Heart left ventricle (tissue), 16 donors: ENCODE results near the gene ASB7. TPM values are rescaled to one million over a fixed set of nuclear protein-coding genes. Genes with fewer than 3 reads are reported as not detected.
"Not testable (repeated sequence)": the region's sequence is repeated elsewhere in the genome, so short reads cannot be mapped to it uniquely, and the experiment has no call there.

Source experiments
- ATAC-seq, 4 donors: fragments of 200-7000 bp; cut with Tn5 transposase; one replicate each; pipeline ENCODE4 v1.9.1; 2020 to 2022; ENCODE audit warnings: moderate library complexity in 4 of 4, mild to moderate bottlenecking in 3 of 4, moderate number of reproducible peaks in 1 of 4
- DNase-seq, 5 donors: peaks; one replicate each; pipeline ENCODE4 v3.0.0-alpha.2; 2020
- H3K27ac ChIP-seq, 12 donors: fragments of 200-600 bp; sonication (generic) in 4 of 12; one replicate each; pipeline versions ENCODE4 v1.5.0 to v1.8.0; 2016 to 2022; ENCODE audit warnings: mild to moderate bottlenecking in 2 of 12
- H3K27me3 ChIP-seq, 9 donors: fragments of 200-600 bp; sonication (generic) in 2 of 9; one replicate each; pipeline versions ENCODE4 v1.5.1 to v1.8.0; 2016 to 2022; ENCODE audit warnings: mild to moderate bottlenecking in 3 of 9
- H3K36me3 ChIP-seq, 9 donors: fragments of 200-600 bp; sonication (generic) in 2 of 9; one replicate each; pipeline versions ENCODE4 v1.5.0 to v1.8.0; 2018 to 2022; ENCODE audit warnings: mild to moderate bottlenecking in 2 of 9
- H3K4me1 ChIP-seq, 12 donors: fragments of 200-600 bp; sonication (generic) in 4 of 12; one replicate each; pipeline versions ENCODE4 v1.5.0 to v1.8.0; 2016 to 2022; ENCODE audit warnings: mild to moderate bottlenecking in 3 of 12
- H3K4me3 ChIP-seq, 12 donors: fragments of 200-600 bp; sonication (generic) in 4 of 12; one replicate each; pipeline versions ENCODE4 v1.5.0 to v1.8.0; 2017 to 2022; ENCODE audit warnings: mild to moderate bottlenecking in 9 of 12, moderate library complexity in 4 of 12
- H3K9me3 ChIP-seq, 12 donors: fragments of 200-600 bp; sonication (generic) in 4 of 12; one replicate each; pipeline versions ENCODE4 v1.5.0 to v1.8.0; 2016 to 2022; ENCODE audit warnings: mild to moderate bottlenecking in 1 of 12
- POLR2A ChIP-seq, 2 donors: fragments of 450-650 bp; IDR thresholded peaks; one replicate each; pipeline ENCODE4 v1.6.1; 2017; ENCODE audit warnings: antibody characterized with exemption in 2 of 2, mild to moderate bottlenecking in 2 of 2, moderate library complexity in 2 of 2
- WGBS, 4 donors: extraction: QIAGEN DNeasy Blood & Tissue Kit in 2 of 4; methylation state at CpG; one replicate each; pipeline versions ENCODE4 v1.1.5 to v1.1.7; 2013 to 2018; 5-methylcytosine and 5-hydroxymethylcytosine counted together
- intact Hi-C, 10 donors: fragments of 100-400 bp; cut with DNase I; formaldehyde crosslinking; loops; one replicate each; pipeline versions ENCODE4 v1.11.1 to v1.14.2; 2022
- polyA plus RNA-seq, 2 donors: library from polyadenylated mRNA; stranded (reverse); fragments of 200-250 nt; gene quantifications; one replicate each; pipeline ENCODE4 v1.2.3, GENCODE V29; 2013
- total RNA-seq, 9 donors: library from RNA; depleted of rRNA in 2 of 9; stranded (reverse); fragments of >200 nt in 2 of 9; fragmentation: NEBNext Ultra II Directional in 3 of 9; extraction: Animal tissue kit (Norgen Biotek cat#: 25700) in 3 of 9; gene quantifications; one replicate each; pipeline versions ENCODE4 v1.1.0 to v1.2.4, GENCODE V29; 2016 to 2023
- TF ChIP-seq, protein P1 (sequence below), 12 donors: fragments of 200-600 bp; sonication (generic) in 4 of 12; IDR thresholded peaks; one replicate each; pipeline versions ENCODE4 v1.5.0 to v1.8.0; 2018 to 2022; ENCODE audit warnings: antibody characterized with exemption in 12 of 12, mild to moderate bottlenecking in 5 of 12
- donor health status: ischemic (EF 13 %, LVEDD 7.1; RV severe dilation, severe dysfunction).
- donor health status: healthy with polysubstance abuse.
- donor health status: DM: no; HTN: yes; CAD: no.
- donor health status: DM: no; HTN: no; CAD: no.
- donor health status: ischemic (EF 25% LVEDD 6.9; RV normal size, moderate dysfunction).
- donor health status: ischemic (EF 25% LVEDD 5.7; RV mildly dilated, moderate dysfunction).
- donor health status: healthy.
- donor health status: DM: yes; HTN: yes; CAD: no.
- donor health status: ischemic (EF 35%, LVEDD 5.7; RV mildly dilated, moderate dysfunction).
- donor health status: nonischemic (EF 11% LVEDD 7.7; RV severe dilation, severe dysfunction).
- donor health status: DM: yes; HTN: yes; CAD: no.
- donor health status: PGD.
- donor health status: ischemic (EF 29% LVEDD 5.4; RV normal size, mild dysfunction).
- donor health status: nonischemic (EF 23%, LVEDD 6.1; RV moderate dilation, normal function).

ASB7 gene
- total and polyA plus RNA-seq, 11 donors = 2.3 to 6.9 (median 5.9) TPM

DNA sequence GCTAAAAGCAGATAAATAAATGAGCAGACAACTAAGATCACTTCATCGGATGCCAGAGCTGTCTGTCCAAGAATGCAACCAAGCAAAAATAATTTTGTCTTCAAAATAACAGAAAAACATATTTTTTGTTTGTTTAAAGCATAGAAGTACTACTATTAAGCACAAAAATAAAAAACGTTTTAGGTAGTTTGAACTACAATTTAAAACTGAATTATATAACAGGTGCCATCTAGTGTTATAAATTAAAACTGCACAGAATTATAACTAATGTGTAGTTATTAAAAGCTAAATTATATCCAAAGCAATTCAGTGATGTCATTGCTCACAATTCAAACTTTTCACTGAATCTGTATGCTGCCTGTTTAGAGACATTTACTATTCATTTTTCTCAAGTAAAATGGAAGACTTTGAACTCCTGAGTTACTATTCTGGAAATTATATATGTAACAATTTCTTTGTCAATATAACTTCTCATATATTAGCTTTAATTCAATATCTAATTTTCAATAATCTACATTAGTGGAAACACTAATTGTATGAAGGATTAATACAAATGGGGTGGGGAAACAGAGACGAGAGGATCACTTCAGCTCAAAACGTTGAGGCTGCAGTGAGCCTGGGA, 29.9 kb upstream of the ASB7 start:
- Histone ChIP-seq H3K4me3 (no peak overlapping the region), H3K27me3 (no peaks in the 10 kb centered on the region), H3K9me3 (no peaks in the 10 kb centered on the region), H3K27ac (no peak overlapping the region), H3K36me3 (peaks cover 0 to 66% (median 53%) of the 10 kb centered on the region in 9 donors), H3K4me1 (no peaks in the 10 kb centered on the region)
- intact Hi-C loops = loop anchor here in 9 of 10 donors (1.0 to 5.0 kb wide), 6 partner anchors 220 to 645 kb away; no protein-coding TSS in a partner anchor
- 65 to 70% (median 67%) methylated on average over 4 of the region's 4 CpGs for WGBS, 4 donors
- ATAC-seq (no peak), DNase-seq (no peak)
- TF ChIP-seq, protein P1, sequence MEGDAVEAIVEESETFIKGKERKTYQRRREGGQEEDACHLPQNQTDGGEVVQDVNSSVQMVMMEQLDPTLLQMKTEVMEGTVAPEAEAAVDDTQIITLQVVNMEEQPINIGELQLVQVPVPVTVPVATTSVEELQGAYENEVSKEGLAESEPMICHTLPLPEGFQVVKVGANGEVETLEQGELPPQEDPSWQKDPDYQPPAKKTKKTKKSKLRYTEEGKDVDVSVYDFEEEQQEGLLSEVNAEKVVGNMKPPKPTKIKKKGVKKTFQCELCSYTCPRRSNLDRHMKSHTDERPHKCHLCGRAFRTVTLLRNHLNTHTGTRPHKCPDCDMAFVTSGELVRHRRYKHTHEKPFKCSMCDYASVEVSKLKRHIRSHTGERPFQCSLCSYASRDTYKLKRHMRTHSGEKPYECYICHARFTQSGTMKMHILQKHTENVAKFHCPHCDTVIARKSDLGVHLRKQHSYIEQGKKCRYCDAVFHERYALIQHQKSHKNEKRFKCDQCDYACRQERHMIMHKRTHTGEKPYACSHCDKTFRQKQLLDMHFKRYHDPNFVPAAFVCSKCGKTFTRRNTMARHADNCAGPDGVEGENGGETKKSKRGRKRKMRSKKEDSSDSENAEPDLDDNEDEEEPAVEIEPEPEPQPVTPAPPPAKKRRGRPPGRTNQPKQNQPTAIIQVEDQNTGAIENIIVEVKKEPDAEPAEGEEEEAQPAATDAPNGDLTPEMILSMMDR (IDR thresholded peaks at IDR 0.05) = peak; percentile 43 to 75 (median 62)
- TF ChIP-seq POLR2A (IDR thresholded peaks at IDR 0.05) = no peak

DNA sequence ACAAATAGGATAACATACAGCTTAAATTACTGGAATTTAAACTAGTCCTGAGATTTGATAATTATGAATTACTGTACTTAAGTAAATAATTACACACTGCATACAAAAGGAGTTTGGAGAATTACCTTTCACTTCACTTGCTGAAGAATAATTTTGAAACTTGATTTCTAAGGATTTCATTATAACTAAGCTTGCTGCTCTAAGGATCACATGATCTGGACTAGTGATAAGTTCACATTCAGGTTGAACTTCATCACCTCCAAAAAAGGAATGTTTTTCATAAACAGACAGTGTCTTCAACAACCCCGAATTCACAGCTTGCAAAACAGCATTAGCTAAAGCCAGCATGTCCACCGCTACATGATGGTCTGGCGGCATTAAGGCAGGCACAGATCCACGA, 28.9 kb upstream of the ASB7 start:
- H3K36me3 ChIP-seq = peaks cover 0 to 58% (median 48%) of the 10 kb centered on the region in 9 donors
- no peak for ATAC-seq
- intact Hi-C loops = loop anchor here in 8 of 10 donors (2.0 to 5.0 kb wide), 5 partner anchors 221 to 646 kb away; no protein-coding TSS in a partner anchor
- DNase-seq = no peak
- WGBS, 4 donors = 90 to 94% (median 92%) methylated on average over 4 of the region's 4 CpGs
- H3K4me1 ChIP-seq = no peaks in the 10 kb centered on the region
- TF ChIP-seq POLR2A (IDR thresholded peaks at IDR 0.05) = no peak
- TF ChIP-seq, protein P1 (IDR thresholded peaks at IDR 0.05) = no peak
- no peaks in the 10 kb centered on the region for H3K27me3 ChIP-seq
- no peak overlapping the region for H3K4me3 ChIP-seq
- no peaks in the 10 kb centered on the region for H3K9me3 ChIP-seq
- no peak overlapping the region for H3K27ac ChIP-seq

DNA sequence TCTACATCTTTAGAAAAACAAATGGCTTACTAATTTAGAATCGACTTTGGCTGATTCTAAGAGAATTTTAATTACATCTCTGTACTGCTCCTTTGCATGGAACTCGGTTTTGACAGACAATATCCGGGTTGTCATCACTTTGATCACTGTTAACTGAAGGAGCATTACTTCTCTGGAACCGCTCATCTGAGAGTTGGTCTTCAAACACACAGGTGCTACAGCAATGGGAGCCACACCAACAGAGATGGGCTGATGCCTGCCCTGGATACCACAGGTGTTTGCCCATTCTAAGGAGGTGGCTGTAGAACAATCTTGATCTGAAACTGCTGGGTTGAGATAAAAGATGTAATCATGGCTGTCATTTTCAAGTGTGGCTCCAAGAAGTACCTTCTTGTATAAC, 22.0 kb upstream of the ASB7 start:
- no peak overlapping the region for H3K27ac ChIP-seq
- TF ChIP-seq, protein P1 (IDR thresholded peaks at IDR 0.05) = no peak
- TF ChIP-seq POLR2A (IDR thresholded peaks at IDR 0.05) = no peak
- H3K36me3 ChIP-seq = peaks cover 0 to 14% (median 0%) of the 10 kb centered on the region in 9 donors
- DNase-seq (no peak), ATAC-seq (no peak)
- peaks cover 0 to 10% (median 0%) of the 10 kb centered on the region in 12 donors for H3K4me1 ChIP-seq
- intact Hi-C loops = no loop called here
- no peak overlapping the region for H3K4me3 ChIP-seq
- 87 to 93% (median 88%) methylated on average over 4 of the region's 4 CpGs for WGBS, 4 donors
- no peaks in the 10 kb centered on the region for H3K27me3 ChIP-seq
- H3K9me3 ChIP-seq = no peaks in the 10 kb centered on the region

DNA sequence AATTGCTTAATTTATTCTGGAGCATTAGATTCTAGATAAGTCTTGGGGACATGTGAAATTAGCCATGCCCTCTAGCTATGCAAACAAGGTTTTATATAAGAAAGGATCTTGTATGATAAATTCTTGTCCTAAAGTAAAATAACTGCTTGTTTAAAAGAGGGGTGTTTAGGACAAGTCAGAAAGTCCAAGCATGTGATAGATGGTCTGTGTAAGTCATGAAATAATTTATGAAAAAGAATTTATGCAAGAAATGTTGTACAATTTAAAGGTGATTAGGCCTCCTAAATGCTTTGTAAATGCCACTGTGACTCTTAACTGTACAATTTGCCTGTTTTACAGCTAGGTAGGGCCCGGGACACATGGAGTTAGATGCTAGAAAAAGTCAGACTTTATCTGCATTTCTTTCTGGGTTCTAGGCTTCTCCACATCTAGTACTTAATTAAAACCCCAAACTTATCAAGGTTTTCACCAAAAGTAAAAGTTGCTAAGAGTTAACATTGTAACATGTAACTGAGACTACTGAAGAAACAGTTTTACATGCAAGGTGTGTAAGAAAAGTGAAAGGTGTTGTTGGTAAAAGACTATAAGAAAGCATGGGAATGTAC, 13.6 kb upstream of the ASB7 start:
- intact Hi-C loops = no loop called here

DNA sequence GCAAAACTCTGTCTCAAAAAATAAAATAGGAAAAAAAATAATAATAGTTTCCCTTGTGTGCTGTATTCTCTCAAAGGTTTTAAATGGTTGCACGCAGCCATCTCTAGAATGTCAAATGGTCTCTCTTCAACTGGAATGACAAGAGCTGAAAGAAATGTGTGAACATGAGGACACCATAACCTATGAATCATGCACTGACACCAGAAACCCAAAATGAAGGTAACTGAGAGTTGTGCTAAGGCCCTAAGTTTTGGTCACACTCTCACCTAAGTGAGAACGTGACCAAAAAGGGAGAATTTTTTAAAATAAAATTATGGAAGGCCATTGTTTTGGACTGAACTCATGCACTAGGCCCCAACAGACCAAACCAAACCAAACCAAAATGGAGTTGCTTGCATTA, 11.2 kb upstream of the ASB7 start:
- H3K27me3 ChIP-seq, H3K36me3 ChIP-seq, DNase-seq, H3K4me3 ChIP-seq, H3K27ac ChIP-seq, ATAC-seq: not testable (repeated sequence)
- H3K4me1 ChIP-seq = peaks cover 0 to 16% (median 2%) of the 10 kb centered on the region in 12 donors
- intact Hi-C loops = loop anchor here in 1 of 10 donors (10.0 kb wide), 1 partner anchor 656 kb away; no protein-coding TSS in a partner anchor
- WGBS, 4 donors = 96 to 99% (median 98%) methylated on average over 2 of the region's 2 CpGs
- H3K9me3 ChIP-seq = peaks cover 0 to 27% (median 11%) of the 10 kb centered on the region in 12 donors

More for the DNA sequence above, 13.6 kb upstream of the ASB7 start:
- H3K9me3 ChIP-seq = peaks cover 0 to 27% (median 11%) of the 10 kb centered on the region in 12 donors
- DNase-seq = no peak
- H3K36me3 ChIP-seq = no peaks in the 10 kb centered on the region
- H3K27ac ChIP-seq = no peak overlapping the region
- no peaks in the 10 kb centered on the region for H3K27me3 ChIP-seq
- H3K4me3 ChIP-seq = no peak overlapping the region
- no peak for TF ChIP-seq POLR2A (IDR thresholded peaks at IDR 0.05)
- TF ChIP-seq, protein P1 (IDR thresholded peaks at IDR 0.05) = no peak
- WGBS, 4 donors = 37 to 97% (median 97%) methylated on average over 1 of the region's 1 CpG
- ATAC-seq = no peak
- H3K4me1 ChIP-seq = no peaks in the 10 kb centered on the region
